NB4 (cell line): Measurements from ENCODE around the gene UGT2B7.

Experiments
- POLR2A ChIP-seq: IDR thresholded peaks from 2 replicates; pipeline ENCODE4 v1.6.1; 2011; ENCODE audit warnings: mild to moderate bottlenecking; ENCODE audit not compliant: insufficient read length; ENCODE audit errors: extremely low read depth
- TF ChIP-seq, protein P1 (sequence below): IDR thresholded peaks from one replicate; pipeline ENCODE4 v1.5.1; 2012; ENCODE audit warnings: low read depth, low read length
- TF ChIP-seq, protein P2 (sequence below): IDR thresholded peaks from 2 replicates; pipeline ENCODE4 v1.6.1; 2011; ENCODE audit warnings: low read depth, low read length

DNA sequence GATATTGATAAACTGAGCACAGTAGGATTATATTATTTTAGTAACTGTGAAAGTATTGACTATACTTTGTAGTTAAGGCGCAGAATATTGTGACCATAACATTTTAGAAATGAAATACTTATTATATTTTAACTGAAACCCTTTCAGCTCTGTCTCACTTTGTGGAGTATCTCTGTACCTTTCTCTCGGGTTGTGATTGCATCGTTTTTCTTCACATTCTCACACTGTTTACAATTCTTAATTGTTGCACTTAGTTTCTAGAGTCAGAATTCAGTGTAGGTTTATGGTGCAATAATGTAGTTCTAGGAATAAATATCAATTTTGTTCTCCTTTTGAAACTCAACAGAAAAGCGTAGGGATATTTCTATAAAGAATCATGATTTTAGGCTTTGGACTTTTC, 57.7 kb downstream of the UGT2B7 start:
- TF ChIP-seq POLR2A: no peak
- TF ChIP-seq, protein P1, sequence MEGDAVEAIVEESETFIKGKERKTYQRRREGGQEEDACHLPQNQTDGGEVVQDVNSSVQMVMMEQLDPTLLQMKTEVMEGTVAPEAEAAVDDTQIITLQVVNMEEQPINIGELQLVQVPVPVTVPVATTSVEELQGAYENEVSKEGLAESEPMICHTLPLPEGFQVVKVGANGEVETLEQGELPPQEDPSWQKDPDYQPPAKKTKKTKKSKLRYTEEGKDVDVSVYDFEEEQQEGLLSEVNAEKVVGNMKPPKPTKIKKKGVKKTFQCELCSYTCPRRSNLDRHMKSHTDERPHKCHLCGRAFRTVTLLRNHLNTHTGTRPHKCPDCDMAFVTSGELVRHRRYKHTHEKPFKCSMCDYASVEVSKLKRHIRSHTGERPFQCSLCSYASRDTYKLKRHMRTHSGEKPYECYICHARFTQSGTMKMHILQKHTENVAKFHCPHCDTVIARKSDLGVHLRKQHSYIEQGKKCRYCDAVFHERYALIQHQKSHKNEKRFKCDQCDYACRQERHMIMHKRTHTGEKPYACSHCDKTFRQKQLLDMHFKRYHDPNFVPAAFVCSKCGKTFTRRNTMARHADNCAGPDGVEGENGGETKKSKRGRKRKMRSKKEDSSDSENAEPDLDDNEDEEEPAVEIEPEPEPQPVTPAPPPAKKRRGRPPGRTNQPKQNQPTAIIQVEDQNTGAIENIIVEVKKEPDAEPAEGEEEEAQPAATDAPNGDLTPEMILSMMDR: no peak
- TF ChIP-seq, protein P2, sequence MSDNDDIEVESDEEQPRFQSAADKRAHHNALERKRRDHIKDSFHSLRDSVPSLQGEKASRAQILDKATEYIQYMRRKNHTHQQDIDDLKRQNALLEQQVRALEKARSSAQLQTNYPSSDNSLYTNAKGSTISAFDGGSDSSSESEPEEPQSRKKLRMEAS: no peak
